ENCODE results near the gene SUN2. TPM values are rescaled to one million over a fixed set of nuclear protein-coding genes. Genes with fewer than 3 reads are reported as not detected.

Gene SUN2
- total and polyA plus RNA-seq, 8 donors, result 44.8 to 99.2 (median 76.4) TPM

- 89 to 98% methylated on average over 3 of the region's 3 CpGs for WGBS, 2 donors
- Histone ChIP-seq H3K4me1 (peaks cover 15 to 22% (median 19%) of the 10 kb centered on the region in 3 donors), H3K9me3 (no peaks in the 10 kb centered on the region), H3K36me3 (no peaks in the 10 kb centered on the region), H3K4me3 (no peak overlapping the region), H3K27me3 (no peaks in the 10 kb centered on the region), H3K27ac (no peak overlapping the region)
- no peak for FAIRE-seq
- no peak for TF ChIP-seq CTCF (IDR thresholded peaks at IDR 0.05)
- ATAC-seq, result no peak
- no peak for DNase-seq
- intact Hi-C loops (cut with DNase I), result no loop called here
Observed at GRCh38 chr22:38786631-38787030, 30.8 kb upstream of the SUN2 start.

DNA sequence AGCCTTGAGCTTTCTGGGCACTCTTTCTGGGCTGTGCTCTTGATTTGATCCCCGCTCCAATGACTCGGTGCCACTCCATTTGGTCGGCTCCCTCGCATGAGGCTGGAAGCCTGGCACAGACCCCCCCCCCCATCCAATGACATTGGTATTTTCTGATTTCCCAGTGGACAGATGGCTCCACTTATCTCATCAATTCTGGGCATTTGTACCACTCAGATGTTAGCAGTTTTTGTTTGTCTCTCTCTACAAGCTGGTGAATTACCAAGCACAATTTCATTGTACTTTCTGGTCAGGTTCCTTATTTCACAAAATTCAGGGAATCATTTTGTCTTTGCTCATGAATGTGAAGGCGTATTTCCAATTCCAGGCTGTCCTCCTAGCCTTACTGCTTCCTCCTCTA lies 29.1 kb upstream of the SUN2 start:
- FAIRE-seq (no peak), DNase-seq (no peak), ATAC-seq (no peak)
- WGBS, 2 donors, result 93 to 97% methylated on average over 5 of the region's 5 CpGs
- H3K4me3 ChIP-seq, result no peak overlapping the region
- H3K27me3 ChIP-seq, result no peaks in the 10 kb centered on the region
- no peak overlapping the region for H3K27ac ChIP-seq
- intact Hi-C loops (cut with DNase I), result no loop called here
- no peaks in the 10 kb centered on the region for H3K9me3 ChIP-seq
- no peak for TF ChIP-seq CTCF (IDR thresholded peaks at IDR 0.05)
- peaks cover 15 to 22% (median 19%) of the 10 kb centered on the region in 3 donors for H3K4me1 ChIP-seq
- peaks cover 0 to 8% (median 7%) of the 10 kb centered on the region in 3 donors for H3K36me3 ChIP-seq

DNA sequence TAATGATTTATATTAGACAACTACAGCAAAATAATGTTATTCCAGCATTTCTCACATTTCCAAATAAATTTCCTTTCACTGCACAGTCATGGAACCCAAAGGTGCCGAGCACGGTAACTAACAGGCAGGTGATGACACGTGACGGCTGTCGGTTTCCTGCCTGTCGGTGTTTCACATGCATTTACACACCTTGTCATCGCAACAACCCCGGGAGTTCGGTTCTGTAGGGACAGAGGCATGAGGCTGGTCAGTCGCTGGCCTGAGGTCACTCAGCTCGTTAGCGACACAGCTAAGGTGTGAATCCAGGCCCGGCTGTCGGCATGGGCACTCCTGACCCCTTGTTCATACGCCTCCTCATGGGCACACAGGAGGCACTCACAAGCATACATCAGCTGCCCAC lies 28.2 kb upstream of the SUN2 start:
- no peak for DNase-seq
- no peak overlapping the region for H3K27ac ChIP-seq
- ATAC-seq, result no peak
- H3K27me3 ChIP-seq, result no peaks in the 10 kb centered on the region
- H3K36me3 ChIP-seq, result peaks cover 0 to 12% (median 10%) of the 10 kb centered on the region in 3 donors
- no peak for FAIRE-seq
- H3K4me1 ChIP-seq, result peaks cover 11 to 18% (median 14%) of the 10 kb centered on the region in 3 donors
- intact Hi-C loops (cut with DNase I), result no loop called here
- H3K4me3 ChIP-seq, result no peak overlapping the region
- 94% methylated on average over 15 of the region's 15 CpGs for WGBS, 2 donors
- no peak for TF ChIP-seq CTCF (IDR thresholded peaks at IDR 0.05)
- no peaks in the 10 kb centered on the region for H3K9me3 ChIP-seq

GRCh38 chr22:38783095-38783615 lies 27.4 kb upstream of the SUN2 start:
- DNase-seq (no peak), FAIRE-seq (no peak), ATAC-seq (no peak)
- Histone ChIP-seq H3K27me3 (no peaks in the 10 kb centered on the region), H3K9me3 (no peaks in the 10 kb centered on the region), H3K4me3 (no peak overlapping the region), H3K4me1 (peaks cover 5 to 9% (median 7%) of the 10 kb centered on the region in 3 donors), H3K36me3 (peaks cover 0 to 12% (median 10%) of the 10 kb centered on the region in 3 donors), H3K27ac (no peak overlapping the region)
- 68 to 69% methylated on average over 14 of the region's 14 CpGs for WGBS, 2 donors
- TF ChIP-seq CTCF (IDR thresholded peaks at IDR 0.05), result no peak
- intact Hi-C loops (cut with DNase I), result no loop called here

DNA sequence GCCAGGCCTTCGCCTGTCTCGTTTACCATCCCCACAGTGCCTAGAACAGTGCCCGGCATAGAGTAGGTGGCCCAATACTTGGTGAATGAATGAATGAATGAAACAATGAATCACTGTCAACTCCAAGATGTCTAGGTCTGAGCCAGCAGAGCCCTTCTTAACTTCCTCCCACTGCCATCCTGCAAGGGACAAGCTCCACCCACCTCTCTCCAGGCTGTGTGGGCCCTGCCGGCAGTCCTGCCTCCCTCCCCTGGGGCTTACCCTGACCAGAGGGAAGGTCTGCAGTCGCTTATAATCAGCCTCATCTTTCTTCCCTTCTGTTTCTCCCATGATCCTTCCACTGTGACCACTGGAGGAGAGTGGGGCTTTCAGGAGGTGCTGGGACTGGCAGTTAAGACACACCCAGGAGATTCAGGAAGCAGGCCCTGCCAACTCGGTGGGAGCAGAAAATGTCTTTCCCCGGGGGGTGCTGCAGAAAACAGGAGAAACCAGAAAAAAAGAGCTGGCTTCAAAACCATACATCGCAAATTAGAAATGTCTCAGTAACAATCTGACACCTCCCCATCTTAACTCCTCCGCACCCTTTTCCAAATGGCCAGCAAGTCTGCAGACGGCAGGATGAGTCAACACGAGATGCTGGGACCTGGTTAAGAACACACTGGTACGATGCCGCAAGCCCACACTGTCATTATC lies 26.8 kb upstream of the SUN2 start:
- FAIRE-seq, result no peak
- no peak for TF ChIP-seq CTCF (IDR thresholded peaks at IDR 0.05)
- no peaks in the 10 kb centered on the region for H3K27me3 ChIP-seq
- no peak for DNase-seq
- 85 to 86% methylated on average over 13 of the region's 13 CpGs for WGBS, 2 donors
- no peak overlapping the region for H3K4me3 ChIP-seq
- peak in 1 of 4 donors; percentile 34 for ATAC-seq
- no peaks in the 10 kb centered on the region for H3K9me3 ChIP-seq
- peaks cover 0 to 3% (median under 1%) of the 10 kb centered on the region in 3 donors for H3K4me1 ChIP-seq
- no peak overlapping the region for H3K27ac ChIP-seq
- intact Hi-C loops (cut with DNase I), result no loop called here
- peaks cover 0 to 12% (median 10%) of the 10 kb centered on the region in 3 donors for H3K36me3 ChIP-seq

Measured in pancreas (tissue), 10 donors.